ENCODE results near the gene B4GAT1. TPM values are rescaled to one million over a fixed set of nuclear protein-coding genes. Genes with fewer than 3 reads are reported as not detected.
"Not testable (repeated sequence)": the region's sequence is repeated elsewhere in the genome, so short reads cannot be mapped to it uniquely, and the experiment has no call there.

Gene B4GAT1
- total RNA-seq, 1 experiment from 2014 or later = 6.7 TPM

DNA sequence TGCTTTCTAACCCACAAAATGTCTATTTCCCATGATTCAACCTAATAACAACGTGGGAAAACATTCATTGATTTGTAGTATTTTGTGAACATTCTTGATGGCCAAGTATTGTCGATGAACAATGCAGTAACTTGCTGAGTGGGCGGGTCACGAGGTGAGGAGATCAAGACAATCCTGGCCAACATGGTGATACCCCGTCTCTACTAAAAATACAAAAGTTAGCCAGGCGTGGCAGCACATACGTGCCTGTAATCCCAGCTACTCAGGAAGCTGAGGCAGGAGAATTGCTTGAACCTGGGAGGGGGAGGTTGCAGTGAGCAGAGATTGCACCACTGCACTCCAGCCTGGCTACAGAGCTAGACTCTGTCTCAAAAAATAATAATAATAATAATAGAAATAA is 32.8 kb upstream of the B4GAT1 start:
- DNase-seq (ENCODE audit: low read depth, low spot score); BruUV-seq (replicated peaks); H3K9ac ChIP-seq (ENCODE audit: low read length); H3K4me3 ChIP-seq (replicated peaks in 1 of 2; ENCODE audit: low read depth in 1 of 2, low read length in 2 of 2); H3K27me3 ChIP-seq (ENCODE audit: insufficient read depth, low read length); H3K9me2 ChIP-seq (ENCODE audit: insufficient read depth); H3K9me3 ChIP-seq (ENCODE audit: control insufficient read depth in 1 of 2, insufficient read depth in 1 of 2, low read depth in 1 of 2, low read length in 2 of 2); intact Hi-C loops (cut with micrococcal nuclease); H4K20me1 ChIP-seq (ENCODE audit: insufficient read depth); H3K27ac ChIP-seq (ENCODE audit: low read depth, low read length); H3K36me3 ChIP-seq (ENCODE audit: control insufficient read depth in 1 of 2, insufficient read depth in 2 of 2, low read length in 2 of 2); RAD21 ChIA-PET (ENCODE audit: low non-redundant PET in 1 of 2, low total read pairs in 2 of 2, uncharacterized antibody in 2 of 2, unreplicated experiment in 2 of 2); H3K79me2 ChIP-seq (ENCODE audit: insufficient read depth, low read length): not testable (repeated sequence)
- Histone ChIP-seq H2AFZ (ENCODE audit: low read depth, low read length, poor library complexity, severe bottlenecking) (peak overlapping the region; percentile 95), H3K4me1 (ENCODE audit: control insufficient read depth in 1 of 2, insufficient read depth in 2 of 2, low read length in 2 of 2) (peaks cover 8 to 20% of the 10 kb centered on the region in 2 experiments), H3K4me2 (ENCODE audit: low read length) (peak overlapping the region; percentile 49)
- TF ChIP-seq EGR1 (IDR thresholded peaks at IDR 0.05; ENCODE audit: low read depth) (peak; percentile 80), CBX3 (IDR thresholded peaks at IDR 0.05; ENCODE audit: low read depth) (peak; percentile 50; the same call in 1 of the 2 replicates), CTCF (IDR thresholded peaks at IDR 0.05 in 2 of 3, conservative IDR thresholded peaks at IDR 0.05 in 1 of 3; ENCODE audit: borderline replicate concordance in 1 of 3, insufficient read depth in 1 of 3, low read depth in 2 of 3, low read length in 2 of 3) (0 out of 6 replicates have a peak, but pooled peaks of 1 of the 3 experiments have one; percentile 8)
- TF ChIP-seq, protein P1, sequence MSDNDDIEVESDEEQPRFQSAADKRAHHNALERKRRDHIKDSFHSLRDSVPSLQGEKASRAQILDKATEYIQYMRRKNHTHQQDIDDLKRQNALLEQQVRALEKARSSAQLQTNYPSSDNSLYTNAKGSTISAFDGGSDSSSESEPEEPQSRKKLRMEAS (IDR thresholded peaks at IDR 0.05) = peak; percentile 50
- ATAC-seq = peak; percentile 86
- ChIA-PET CTCF (interaction anchor here (0.7 to 1.6 kb wide), 4 partner anchors 9 to 69 kb away, joined by 3 to 11 read pairs (median 4); no protein-coding TSS in a partner anchor), POLR2A (interaction anchor here (1.6 kb wide), 1 partner anchor 68 kb away, joined by 7 read pairs; no protein-coding TSS in a partner anchor)

DNA sequence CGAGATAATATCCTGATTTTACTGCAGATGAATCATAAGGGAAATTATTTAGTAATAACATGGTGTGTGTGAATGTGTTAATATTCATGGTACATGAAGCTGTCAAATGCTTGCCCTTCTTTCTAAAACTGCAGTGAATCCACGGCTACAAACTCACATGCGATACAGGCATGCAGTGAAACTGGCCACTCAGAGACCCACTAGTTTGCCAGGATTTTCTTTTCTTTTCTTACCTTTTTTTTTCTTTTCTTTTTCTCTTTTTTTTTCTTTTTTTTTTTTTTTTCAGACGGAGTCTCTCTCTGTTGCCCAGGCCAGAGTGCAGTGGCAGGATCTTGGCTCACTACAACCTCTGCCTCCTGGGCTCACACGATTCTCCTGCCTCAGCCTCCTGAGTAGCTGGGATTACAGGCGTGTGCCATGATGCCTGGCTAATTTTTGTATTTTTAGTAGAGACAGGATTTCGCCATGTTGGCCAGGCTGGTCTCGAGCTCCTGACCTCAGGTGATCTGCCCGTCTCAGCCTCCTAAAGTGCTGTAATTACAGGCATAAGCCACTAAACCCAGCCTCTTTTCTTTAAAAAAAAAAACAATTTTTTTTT is 26.4 kb upstream of the B4GAT1 start:
- H4K20me1 ChIP-seq (ENCODE audit: insufficient read depth); BruUV-seq (replicated peaks); DNase-seq (ENCODE audit: low read depth, low spot score); H3K27ac ChIP-seq (ENCODE audit: low read depth, low read length); H3K27me3 ChIP-seq (ENCODE audit: insufficient read depth, low read length); H3K9me2 ChIP-seq (ENCODE audit: insufficient read depth); H3K4me3 ChIP-seq (replicated peaks in 1 of 2; ENCODE audit: low read depth in 1 of 2, low read length in 2 of 2); ATAC-seq; H3K9me3 ChIP-seq (ENCODE audit: control insufficient read depth in 1 of 2, insufficient read depth in 1 of 2, low read depth in 1 of 2, low read length in 2 of 2); H3K9ac ChIP-seq (ENCODE audit: low read length): not testable (repeated sequence)
- ChIA-PET RAD21 (ENCODE audit: low non-redundant PET in 1 of 2, low total read pairs in 2 of 2, uncharacterized antibody in 2 of 2, unreplicated experiment in 2 of 2) (interaction anchor here in 1 of 2 experiments (0.6 kb wide), 1 partner anchor 15 kb away, joined by 3 read pairs; no protein-coding TSS in a partner anchor), CTCF (interaction anchor here (0.6 to 2.4 kb wide), 4 partner anchors 12 to 1756 kb away, joined by 4 to 21 read pairs (median 7); no protein-coding TSS in a partner anchor), POLR2A (interaction anchor here (1.2 kb wide), 1 partner anchor 319 kb away, joined by 3 read pairs; no protein-coding TSS in a partner anchor)
- Histone ChIP-seq H3K4me2 (ENCODE audit: low read length) (peak overlapping the region; percentile 86), H3K79me2 (ENCODE audit: insufficient read depth, low read length) (peaks cover 27% of the 10 kb centered on the region), H3K36me3 (ENCODE audit: control insufficient read depth in 1 of 2, insufficient read depth in 2 of 2, low read length in 2 of 2) (peaks cover 1 to 14% of the 10 kb centered on the region in 2 experiments; a peak in 3 of 4 replicates), H3K4me1 (ENCODE audit: control insufficient read depth in 1 of 2, insufficient read depth in 2 of 2, low read length in 2 of 2) (peaks cover 19 to 33% of the 10 kb centered on the region in 2 experiments), H2AFZ (ENCODE audit: low read depth, low read length, poor library complexity, severe bottlenecking) (peak overlapping the region; percentile 87)
- intact Hi-C loops (cut with micrococcal nuclease) = loop anchor here (5.0 kb wide), 1 partner anchor 61 kb away; no protein-coding TSS in a partner anchor
